AG04450 (cell line): ENCODE results near the gene CDH13. TPM values are rescaled to one million over a fixed set of nuclear protein-coding genes. Genes with fewer than 3 reads are reported as not detected.

Experiments used
- CTCF ChIA-PET: fragments of 300-600, 350-600 bp; formaldehyde crosslinking; extraction: SDS; loops from one replicate; lab custom pipeline; 2022; ENCODE audit warnings: antibody characterized with exemption, inconsistent platforms; lab: Charles Lee
- POLR2A ChIA-PET: fragments of 350-600 bp; formaldehyde crosslinking; extraction: SDS; loops from one replicate; lab custom pipeline; 2021; ENCODE audit warnings: antibody characterized with exemption, inconsistent platforms; lab: Yijun Ruan, JAX
- DNase-seq: peaks from one replicate; pipeline ENCODE4 v3.0.0-alpha.2; 2011; ENCODE audit warnings: low read depth, low spot score
- H3K27ac ChIP-seq: one replicate; pipeline ENCODE4 v1.5.1; 2012; ENCODE audit warnings: low read depth, low read length, control low read depth
- H3K27me3 ChIP-seq: one replicate; pipeline ENCODE4 v1.6.0; 2012; ENCODE audit warnings: low read length; ENCODE audit not compliant: control insufficient read depth, insufficient read depth
- H3K4me3 ChIP-seq: 2 replicates; pipeline ENCODE4 v1.5.1; 2011; ENCODE audit warnings: mild to moderate bottlenecking, low read depth, low read length, control low read depth
- H3K9me3 ChIP-seq: 2 replicates; pipeline ENCODE4 v1.5.1; 2012; ENCODE audit warnings: low read length; ENCODE audit not compliant: control insufficient read depth, insufficient read depth
- CTCF ChIP-seq: IDR thresholded peaks from 2 replicates; pipeline ENCODE4 v1.5.1; 2011; ENCODE audit warnings: low read depth, low read length, control low read depth, inconsistent platforms
- polyA plus RNA-seq: library from polyadenylated mRNA; depleted of rRNA; stranded (reverse); fragments of >200 nt; gene quantifications from 2 replicates; pipeline ENCODE4 v1.2.3, GENCODE V29; 2011

Gene CDH13
- polyA plus RNA-seq, 1 experiment, result 55.0 TPM

GRCh38 chr16:83197450-83197849, 570.7 kb downstream of the CDH13 start:
- Histone ChIP-seq H3K4me3 (no peak overlapping the region), H3K9me3 (no peaks in the 10 kb centered on the region), H3K27ac (no peak overlapping the region), H3K27me3 (no peaks in the 10 kb centered on the region)
- TF ChIP-seq CTCF, result no peak
- POLR2A ChIA-PET, result no interaction called here
- CTCF ChIA-PET, result no interaction called here
- DNase-seq, result no peak

- DNase-seq, result no peak
- CTCF ChIA-PET, result no interaction called here
- Histone ChIP-seq H3K4me3 (no peak overlapping the region), H3K27ac (no peak overlapping the region), H3K27me3 (no peaks in the 10 kb centered on the region), H3K9me3 (no peaks in the 10 kb centered on the region)
- POLR2A ChIA-PET, result no interaction called here
- TF ChIP-seq CTCF, result no peak
These were observed 572.2 kb downstream of the CDH13 start for GRCh38 chr16:83198977-83199376.

DNA sequence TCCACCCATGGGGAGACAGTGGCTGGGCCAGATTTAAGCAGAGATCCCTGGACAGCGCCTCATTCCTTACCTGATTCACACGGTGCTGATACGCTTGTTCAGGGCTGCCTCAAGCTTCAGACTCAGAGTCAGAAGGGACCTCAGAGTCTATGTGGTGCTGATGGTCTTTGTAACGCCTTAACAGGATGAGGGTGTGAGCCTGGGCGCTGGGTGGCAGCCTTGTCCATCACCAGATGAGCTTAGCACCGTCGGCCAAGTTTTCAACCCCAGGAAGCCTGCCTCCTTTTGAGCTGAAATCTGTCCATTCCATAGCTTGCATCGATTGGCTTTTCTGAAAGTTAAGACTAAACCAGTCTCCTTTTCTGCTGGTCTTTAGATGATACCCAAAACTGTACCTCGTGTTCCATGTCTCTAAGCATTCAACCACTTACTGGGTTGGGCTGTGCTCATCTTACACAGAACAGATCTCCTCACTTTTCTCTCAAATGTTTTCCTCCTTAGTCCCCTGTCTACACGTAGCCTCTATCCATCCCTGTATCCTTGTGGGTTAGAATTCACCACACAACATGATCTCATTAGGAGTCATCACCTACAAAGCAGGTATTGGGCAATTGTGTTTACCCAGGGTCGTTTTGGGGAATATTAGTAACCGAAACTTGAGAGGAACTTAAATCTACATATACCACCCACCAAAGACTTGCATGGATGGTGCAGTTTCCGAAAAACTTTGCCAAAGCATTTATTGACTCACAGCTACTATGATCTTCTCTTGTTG, 573.4 kb downstream of the CDH13 start:
- H3K4me3 ChIP-seq, result no peak overlapping the region
- ChIA-PET CTCF (no interaction called here), POLR2A (no interaction called here)
- no peak overlapping the region for H3K27ac ChIP-seq
- no peaks in the 10 kb centered on the region for H3K27me3 ChIP-seq
- DNase-seq, result no peak
- no peak for TF ChIP-seq CTCF
- no peaks in the 10 kb centered on the region for H3K9me3 ChIP-seq

DNA sequence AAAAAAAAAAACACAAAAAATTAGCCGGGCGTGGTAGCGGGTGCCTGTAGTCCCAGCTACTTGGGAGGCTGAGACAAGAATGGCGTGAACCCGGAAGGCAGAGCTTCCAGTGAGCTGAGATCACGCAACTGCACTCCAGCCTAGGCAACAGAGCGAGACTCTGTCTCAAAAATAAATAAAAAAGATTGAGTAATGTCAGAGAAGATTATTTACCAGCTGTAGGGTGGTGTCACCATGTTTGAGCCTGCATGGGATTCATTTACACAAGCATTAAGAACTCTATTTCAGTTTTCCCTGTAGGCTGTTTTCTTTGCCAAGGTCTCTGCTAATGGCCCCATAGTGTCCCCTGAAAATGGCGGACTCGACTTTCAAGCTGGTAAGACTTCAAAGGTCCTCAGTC, 575.0 kb downstream of the CDH13 start:
- Histone ChIP-seq H3K27ac (no peak overlapping the region), H3K4me3 (no peak overlapping the region), H3K27me3 (no peaks in the 10 kb centered on the region), H3K9me3 (no peaks in the 10 kb centered on the region)
- ChIA-PET CTCF (no interaction called here), POLR2A (no interaction called here)
- no peak for DNase-seq
- TF ChIP-seq CTCF, result no peak

DNA sequence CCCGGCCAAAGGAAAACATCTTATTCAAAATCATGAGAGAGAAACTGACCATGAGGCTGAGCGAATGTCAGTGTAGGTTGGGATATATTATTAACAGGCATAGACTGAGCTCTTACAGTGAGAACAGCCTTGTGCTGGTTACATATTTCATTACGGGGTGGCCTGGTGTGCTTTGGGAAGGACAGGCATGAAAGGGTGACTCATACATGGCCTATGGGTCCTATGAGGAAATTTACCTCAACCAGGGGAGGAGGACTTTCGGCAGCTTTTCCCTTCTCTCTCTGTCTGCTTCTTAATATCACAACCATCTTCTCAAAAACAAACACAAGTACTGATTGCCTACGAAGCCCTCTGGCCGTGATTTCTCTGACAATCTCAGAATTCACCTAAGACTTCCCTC, 579.1 kb downstream of the CDH13 start:
- Histone ChIP-seq H3K9me3 (no peaks in the 10 kb centered on the region), H3K4me3 (no peak overlapping the region), H3K27me3 (no peaks in the 10 kb centered on the region), H3K27ac (no peak overlapping the region)
- no peak for DNase-seq
- ChIA-PET CTCF (no interaction called here), POLR2A (no interaction called here)
- TF ChIP-seq CTCF, result no peak
